ENCODE measurements around the gene RRBP1.

The RRBP1 gene

DNA sequence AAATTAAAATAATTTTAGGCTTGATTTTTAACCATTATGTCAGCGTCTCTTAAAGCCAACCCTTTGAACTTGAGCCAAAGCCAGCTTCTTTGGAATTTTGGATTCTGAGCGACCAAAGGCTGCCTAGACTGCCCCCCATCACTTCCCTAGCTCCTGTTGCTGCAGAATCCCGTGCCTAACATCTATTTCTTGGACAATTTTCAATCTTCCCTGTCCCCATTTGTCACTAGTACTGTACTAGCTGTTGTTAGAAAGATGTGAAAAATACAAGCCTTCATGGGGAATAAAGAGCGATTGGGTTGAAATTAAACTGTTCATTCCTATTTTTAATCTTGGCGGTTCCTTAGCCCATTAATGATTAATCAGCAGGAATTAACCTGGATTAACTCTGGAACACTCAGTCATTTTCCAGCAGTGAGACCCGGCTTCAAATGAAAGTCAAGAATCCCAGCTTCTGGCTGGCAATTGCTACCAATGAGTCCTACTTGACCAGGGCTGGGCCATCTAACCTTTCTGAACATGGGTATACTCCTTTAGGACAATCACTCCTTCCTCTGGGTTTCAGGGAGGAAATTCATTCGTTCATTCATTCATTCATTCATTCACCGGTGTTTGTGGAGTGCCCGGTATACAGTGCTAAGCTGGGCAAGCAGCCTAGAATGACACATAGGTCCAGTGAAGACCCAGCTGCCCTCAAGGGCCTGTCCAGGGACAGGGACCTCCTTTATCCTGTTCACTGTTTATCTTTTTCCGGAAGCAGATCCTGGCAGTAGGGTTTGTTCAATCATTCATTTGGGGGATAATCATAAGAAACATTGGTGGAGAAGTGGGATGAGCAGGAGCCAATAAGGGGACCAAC, 1.4 kb upstream of the RRBP1 start:
- DNase-seq (ENCODE audit: low read depth, low spot score): no peak

GRCh38 chr20:17682889-17683198, 802 bp upstream of the RRBP1 start:
- DNase-seq (ENCODE audit: low read depth, low spot score): no peak

DNA sequence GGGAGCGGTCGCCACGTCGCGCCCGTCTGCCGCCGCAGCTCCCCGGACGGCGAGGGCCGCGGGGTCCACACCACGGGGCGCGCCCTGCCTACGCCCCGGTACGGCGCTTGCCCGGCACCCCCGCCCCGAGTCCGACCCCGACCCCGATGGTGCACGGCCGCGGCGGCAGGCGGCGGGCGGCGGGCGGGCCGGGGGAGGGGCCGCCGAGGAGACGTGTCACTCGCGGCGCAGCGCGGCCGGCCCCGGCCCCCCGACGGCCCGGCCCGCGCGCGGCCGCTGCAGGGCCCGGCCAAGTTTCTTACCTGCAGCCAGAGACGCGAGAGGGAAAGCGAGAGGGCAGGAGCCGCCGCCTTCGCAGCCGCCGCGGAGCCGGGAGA, 328 bp downstream of the RRBP1 start:
- DNase-seq (ENCODE audit: low read depth, low spot score): no peak

DNA sequence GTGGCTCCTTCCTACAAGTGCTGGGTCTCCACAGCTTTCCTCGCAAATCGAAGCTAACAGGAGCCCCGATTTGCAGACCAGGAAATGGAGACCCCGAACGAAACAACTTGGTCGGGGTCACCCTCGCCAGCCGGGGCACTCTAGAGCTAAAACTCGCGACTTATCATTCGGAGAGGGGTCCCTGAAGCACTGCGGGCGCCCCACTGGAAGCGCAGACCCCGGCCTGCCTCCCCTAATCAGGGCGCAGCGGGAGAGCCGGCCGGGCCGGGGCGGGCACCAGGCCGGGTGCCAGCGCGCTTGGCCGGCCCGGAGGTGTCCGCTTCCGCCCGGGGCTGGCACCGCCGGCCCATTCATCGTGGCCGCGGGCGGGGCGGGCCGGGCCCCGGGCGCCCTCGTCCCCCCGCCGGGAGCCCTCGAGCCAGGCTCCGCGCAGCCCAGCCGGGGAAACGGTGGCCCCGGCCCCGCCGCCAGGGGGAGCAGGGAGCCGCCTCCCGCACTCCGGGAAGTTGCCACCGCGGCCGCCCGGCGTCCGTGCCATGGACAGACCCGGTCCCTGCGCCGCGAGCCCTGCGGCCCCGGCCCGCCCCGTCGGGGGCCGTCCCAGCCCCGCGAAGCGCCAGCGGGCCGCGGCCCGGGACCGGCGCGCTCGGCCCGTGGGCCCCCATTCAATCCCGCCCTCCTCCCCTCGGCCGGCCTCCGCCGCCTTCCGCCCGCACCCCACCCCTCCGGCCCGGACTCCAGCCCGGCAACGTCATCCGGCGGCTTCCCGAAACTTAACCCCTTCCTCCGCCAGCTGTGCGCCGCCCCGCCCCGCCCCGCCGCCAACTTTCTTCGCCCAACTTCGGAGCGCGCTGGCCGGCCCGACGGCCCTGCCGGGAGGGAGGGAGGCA, 961 bp downstream of the RRBP1 start:
- peak; percentile 54 for DNase-seq (ENCODE audit: low read depth, low spot score)

DNA sequence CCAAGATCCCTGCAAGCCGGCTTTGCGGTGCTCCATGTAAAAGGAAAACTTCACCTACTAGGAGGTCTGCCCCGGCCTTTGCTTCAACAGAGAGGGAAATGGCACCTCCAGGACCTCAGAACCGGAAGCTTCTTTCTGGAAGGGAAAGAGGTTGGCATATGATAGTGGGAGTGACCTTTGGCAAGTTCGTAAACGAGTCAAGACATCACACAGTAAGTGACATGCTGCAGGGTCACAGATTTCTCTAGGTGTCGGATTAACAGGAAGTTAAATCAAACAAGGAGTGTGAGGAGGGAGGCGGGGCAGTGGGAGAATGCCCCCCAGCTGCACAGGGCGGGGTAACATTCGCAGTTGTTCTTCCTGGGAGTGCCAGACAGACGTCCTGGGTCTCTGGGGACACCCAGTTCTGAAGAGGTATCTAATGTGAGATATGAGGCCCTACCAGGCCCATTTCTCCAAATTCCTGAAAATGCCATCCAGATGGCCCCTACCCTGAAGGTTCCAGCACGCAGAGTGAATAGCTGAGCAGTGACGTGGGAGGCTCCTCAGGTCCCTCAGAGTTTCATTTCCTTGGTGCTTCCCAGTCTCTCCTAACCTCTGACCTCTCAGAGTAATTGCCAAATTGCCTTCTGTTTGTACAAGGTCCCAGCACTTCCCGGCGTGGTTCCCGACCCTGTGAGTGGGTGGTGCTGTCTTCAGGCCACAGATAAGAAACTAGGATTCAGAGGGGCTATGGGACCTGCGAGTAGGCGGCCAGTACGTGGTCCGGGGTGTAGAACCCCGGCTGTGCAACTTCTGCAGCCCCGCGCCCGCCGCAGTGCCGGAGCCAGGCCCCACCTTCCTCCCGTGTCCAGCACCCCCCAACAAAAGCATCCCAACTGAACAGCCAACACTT, 1.9 kb downstream of the RRBP1 start:
- DNase-seq (ENCODE audit: low read depth, low spot score): no peak

GRCh38 chr20:17678886-17679285, 3.2 kb downstream of the RRBP1 start:
- DNase-seq (ENCODE audit: low read depth, low spot score): no peak

- DNase-seq (ENCODE audit: low read depth, low spot score): no peak
Observed at GRCh38 chr20:17678295-17678694, 3.7 kb downstream of the RRBP1 start.

GRCh38 chr20:17676942-17677341, 5.1 kb downstream of the RRBP1 start:
- DNase-seq (ENCODE audit: low read depth, low spot score): no peak

- no peak for DNase-seq (ENCODE audit: low read depth, low spot score)
Observed at GRCh38 chr20:17676378-17676759, 5.7 kb downstream of the RRBP1 start.

GRCh38 chr20:17675519-17676377, 6.3 kb downstream of the RRBP1 start:
- DNase-seq (ENCODE audit: low read depth, low spot score): no peak

GRCh38 chr20:17674722-17675518, 7.1 kb downstream of the RRBP1 start:
- DNase-seq (ENCODE audit: low read depth, low spot score): no peak

GRCh38 chr20:17673084-17673483, 9.0 kb downstream of the RRBP1 start:
- no peak for DNase-seq (ENCODE audit: low read depth, low spot score)

- no peak for DNase-seq (ENCODE audit: low read depth, low spot score)
Observed at GRCh38 chr20:17671565-17671964, 10.5 kb downstream of the RRBP1 start.

- no peak for DNase-seq (ENCODE audit: low read depth, low spot score)
Observed at GRCh38 chr20:17671011-17671410, 11.0 kb downstream of the RRBP1 start.

DNA sequence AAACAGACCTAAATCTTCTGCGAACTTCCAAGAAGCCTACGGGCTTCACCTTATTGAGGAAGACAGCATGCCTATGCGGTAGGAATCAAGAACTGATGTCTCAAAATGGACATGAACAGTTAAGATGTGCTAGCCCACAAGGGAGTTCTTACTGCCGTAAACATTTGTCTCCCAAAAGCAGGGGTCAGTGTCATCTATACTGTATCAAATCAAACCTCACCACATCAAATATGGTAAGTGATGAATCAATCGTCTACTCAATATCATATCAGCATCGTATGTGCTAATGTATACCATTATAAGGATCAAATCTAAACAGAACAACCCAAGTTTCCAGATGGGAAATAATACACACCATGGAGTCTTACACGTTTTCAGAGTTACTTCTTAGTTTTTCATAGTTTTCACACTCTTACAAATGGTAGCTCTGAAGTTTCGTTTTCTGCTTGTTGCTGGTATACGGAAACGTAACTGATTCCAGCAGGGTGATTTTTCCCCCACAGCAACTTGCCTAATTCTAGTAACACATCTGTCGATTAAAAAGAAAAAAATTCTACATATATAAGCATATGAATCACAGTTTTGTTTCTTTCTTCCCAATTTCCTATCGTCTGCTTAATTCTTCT, 12.6 kb downstream of the RRBP1 start:
- no peak for DNase-seq (ENCODE audit: low read depth, low spot score)

GRCh38 chr20:17668432-17668831, 13.6 kb downstream of the RRBP1 start:
- no peak for DNase-seq (ENCODE audit: low read depth, low spot score)

- DNase-seq (ENCODE audit: low read depth, low spot score): no peak
Observed at GRCh38 chr20:17667445-17667844, 14.6 kb downstream of the RRBP1 start.

- no peak for DNase-seq (ENCODE audit: low read depth, low spot score)
Observed at GRCh38 chr20:17666481-17666880, 15.6 kb downstream of the RRBP1 start.

DNA sequence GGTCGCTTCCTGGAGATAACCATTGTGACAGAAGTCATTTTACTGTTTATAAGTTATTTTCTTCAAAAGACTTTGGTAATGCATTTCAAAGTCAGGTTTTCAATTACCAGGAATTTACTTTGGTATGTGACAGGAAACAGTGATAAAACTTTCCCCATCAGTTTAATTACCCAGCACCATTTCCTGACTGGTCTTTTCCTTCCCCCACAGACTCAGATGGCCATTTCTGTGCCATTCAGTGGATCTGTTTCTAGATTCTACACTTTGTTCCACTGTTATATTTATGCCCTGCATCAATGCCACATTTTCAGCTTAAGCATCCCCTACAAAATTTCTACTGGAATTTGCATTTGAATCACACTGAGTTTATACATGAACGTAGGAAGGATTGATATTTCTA, 16.3 kb downstream of the RRBP1 start:
- DNase-seq (ENCODE audit: low read depth, low spot score): no peak

All from activated naive CD8-positive, alpha-beta T cell treated with anti-CD3 and anti-CD28 coated beads, Interleukin-2, amount 50 U/mL, for 16 hours (primary cell).